Fibroblast of skin of left biceps (primary cell): Measurements from ENCODE around the gene DUSP11.
"Not testable (repeated sequence)": the region's sequence is repeated elsewhere in the genome, so short reads cannot be mapped to it uniquely, and the experiment has no call there.

Experiments used
- DNase-seq, 2 experiments: peaks; one replicate each; pipeline ENCODE4 v3.0.0-alpha.2; 2013; ENCODE audit warnings: low read depth in 2 of 2

The DUSP11 gene

DNA sequence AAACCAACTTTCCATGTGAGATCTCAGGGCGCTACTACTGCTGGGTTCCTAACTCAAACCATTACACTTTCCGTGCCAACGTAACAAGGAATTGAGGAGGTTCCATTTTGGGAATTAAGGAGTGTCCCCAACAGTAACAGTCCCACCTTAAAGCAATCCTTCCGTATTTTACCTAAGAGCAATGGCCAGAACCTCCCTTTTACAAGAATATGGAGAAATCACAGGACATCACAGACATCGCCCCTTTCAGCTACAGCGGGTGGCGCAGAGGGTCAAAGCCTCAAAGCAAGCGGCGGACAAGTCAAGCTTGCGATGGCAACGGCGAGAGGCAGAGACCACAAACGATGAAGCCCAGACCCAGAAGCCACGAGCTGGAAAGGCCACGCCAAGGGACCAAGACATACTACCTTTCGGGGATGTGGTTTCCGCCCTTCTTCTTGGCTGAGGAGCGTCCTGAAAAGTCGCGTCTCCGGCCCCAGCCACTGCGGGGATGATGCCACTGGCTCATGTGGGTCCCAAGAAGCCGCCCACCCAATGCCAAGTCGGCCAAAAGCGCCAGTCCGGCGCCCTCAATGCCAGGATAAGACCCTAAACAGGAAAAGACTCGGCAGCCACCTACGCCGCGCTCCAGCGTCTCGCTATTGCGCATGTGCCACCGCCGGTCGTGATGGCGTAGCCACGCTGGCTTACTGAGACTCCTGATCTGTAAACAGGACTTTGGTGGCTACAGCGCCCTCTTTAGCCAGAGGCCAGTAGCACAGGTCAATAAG lies at the start of gene DUSP11:
TSS of gene DUSP11 (minus strand) at position 637 of the 770 bp plus-strand sequence. CDS start at position 508, 129 bp downstream.
- peak; percentile 77 to 82 for DNase-seq

DNA sequence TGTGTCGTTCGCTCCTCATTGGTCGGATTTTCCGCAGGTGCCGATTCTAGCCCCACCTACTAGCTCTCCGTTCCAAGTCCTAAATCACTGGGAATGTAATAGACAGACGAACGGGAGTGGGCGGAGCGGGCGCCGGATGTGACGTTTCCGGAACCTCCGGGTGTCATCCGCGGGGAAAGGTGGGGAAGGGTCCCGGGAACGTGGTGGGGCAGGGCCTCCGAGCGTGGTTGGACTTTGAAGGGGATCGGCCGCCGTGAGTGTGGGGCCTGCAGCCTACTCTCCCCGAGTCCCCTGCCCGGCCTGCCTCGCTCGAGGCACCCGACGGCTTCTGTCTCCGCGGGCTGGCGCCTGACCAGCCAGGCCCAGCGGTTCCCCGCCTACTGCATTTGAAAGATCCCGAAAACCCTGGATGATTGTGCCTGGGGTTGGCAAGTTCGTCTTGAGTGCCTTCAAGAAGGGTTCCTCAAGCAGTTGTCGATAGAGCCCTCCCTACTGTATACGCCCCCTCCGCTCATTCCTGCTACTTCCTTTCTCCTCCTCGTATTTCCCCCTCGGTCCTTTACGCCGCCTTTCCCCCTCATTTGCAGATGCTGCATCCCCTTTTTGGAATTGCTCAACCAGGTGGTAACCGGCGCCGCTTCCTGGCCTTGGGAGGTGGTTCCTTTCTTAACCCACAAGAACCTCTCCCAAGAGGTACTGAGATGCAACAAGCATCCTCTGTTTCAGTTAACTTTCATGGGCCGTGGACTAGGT lies 49.1 kb upstream of the DUSP11 start, which contains the start of gene STAMBP:
TSS of gene STAMBP (plus strand) at position 144 of the 753 bp plus-strand sequence. CDS start 1,896 bp downstream, outside the sequence.
- DNase-seq = peak; percentile 86 to 87

DNA sequence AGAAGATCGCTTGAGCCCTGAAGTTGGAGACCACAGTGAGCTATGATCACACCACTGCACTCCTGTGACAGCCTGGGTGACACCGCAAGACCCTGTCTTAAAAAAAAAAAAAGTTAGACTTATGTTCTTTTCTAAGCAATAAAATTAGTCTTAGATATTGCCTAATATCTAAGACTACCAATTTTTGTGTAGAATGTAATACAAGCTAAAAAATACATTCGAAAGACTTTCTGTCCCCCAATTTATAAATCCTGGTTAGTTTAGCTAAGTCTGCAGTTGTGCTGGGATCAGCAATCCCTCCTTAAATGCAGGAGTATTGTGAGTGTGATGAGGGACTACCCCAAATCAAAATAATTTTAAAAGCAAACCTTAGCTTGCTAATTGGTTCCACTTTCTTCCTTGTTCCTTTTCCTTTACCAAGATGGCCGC lies 48.5 kb upstream of the DUSP11 start:
- DNase-seq = no peak

DNA sequence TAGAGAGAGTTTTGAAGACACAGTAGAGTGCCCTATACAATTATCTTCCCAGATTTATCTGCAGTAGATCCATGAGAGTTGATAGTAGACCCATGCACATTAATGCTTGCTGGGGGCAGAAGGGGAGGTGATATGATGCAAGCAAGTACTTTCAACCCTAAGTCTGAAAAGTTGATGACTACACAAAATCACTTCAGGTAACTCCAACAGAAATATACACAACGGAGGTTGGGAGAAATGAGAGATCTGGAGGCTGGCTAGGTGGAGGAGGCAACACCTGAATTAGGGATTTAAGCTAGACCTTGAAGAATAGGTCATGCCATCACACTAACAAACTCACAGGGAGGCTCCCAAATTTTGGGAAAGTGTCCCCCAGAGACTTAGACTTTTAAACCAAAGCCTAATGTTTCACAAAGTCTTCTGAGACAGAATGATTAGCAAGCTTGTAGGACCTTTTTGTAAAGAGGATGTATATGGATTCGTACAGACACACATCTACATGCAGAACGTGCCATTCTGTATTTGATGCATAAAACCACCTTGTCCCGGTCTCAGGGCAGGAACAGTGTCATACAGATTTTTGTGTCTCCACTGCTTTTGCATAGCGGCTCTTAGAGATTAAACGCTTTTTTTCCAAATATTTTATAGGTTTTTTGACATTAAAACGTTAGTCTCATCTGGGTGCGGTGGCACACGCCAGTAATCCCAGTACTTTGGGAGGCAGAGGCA lies 47.9 kb upstream of the DUSP11 start:
- no peak for DNase-seq

DNA sequence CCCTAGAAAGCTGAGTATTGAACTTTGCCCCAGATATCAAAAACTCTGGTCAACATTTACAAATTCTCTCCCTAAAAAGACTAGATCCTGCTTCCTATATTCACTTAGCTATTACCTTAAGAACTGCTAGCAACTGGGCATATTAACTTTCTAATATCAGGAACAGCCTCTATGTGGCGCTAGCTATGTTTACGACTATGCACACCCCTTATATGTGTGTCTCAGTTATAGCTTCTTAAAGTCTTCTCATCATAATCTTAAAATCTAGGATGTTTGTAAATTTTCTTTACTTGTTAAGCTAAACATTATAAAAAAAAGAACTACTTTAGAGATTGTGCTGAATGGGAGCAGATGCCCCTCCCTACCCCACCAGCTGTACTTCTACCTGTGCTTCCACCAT lies 47.1 kb upstream of the DUSP11 start:
- DNase-seq = no peak

DNA sequence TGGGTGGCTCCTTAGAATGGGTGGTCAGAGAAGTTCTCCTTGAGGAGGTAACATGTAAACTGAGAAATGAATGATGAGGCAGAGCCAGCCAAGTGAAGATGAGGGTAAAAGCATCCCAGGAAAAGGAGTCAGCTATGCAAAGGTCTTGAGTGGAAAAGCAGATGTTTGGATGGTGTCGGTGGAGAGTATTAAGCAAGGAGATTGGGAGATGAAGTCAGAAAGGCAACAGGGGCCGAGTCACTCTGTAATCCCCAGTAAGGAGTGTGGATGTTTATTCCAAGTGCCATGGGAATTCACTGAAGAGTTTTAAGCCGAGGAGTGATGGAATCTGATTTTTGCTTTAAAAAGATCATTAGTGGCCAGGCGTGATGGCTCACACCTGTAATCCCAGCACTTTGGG lies 45.5 kb upstream of the DUSP11 start:
- DNase-seq = no peak

DNA sequence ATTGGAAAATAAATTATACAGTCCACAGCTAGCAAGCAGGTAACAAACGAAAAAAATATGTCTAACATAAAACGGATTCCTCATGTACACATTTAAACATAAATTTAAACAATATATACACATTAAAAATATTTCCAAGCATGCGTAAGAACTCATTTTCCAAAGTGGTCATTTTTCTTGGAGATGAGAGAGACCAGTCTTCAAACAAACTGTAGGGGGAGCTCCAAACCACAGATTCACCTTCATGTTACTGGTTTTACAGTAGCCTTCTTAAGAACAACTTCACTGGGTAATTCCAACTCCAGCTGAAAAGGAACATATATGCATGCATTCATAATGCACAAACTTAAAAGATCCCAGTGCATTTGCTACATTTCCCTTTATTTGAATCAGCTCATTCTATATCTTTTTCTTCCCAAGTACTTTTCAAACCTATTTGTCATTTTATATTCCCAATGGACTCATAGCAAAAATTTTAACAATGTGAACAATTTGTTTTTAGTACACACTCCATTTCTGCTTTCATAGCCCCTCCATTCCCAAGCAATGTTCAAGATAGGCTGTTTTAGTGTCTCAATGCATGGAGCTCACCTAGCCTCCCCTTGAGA lies 44.1 kb upstream of the DUSP11 start:
- DNase-seq = peak; percentile 46 to 51

DNA sequence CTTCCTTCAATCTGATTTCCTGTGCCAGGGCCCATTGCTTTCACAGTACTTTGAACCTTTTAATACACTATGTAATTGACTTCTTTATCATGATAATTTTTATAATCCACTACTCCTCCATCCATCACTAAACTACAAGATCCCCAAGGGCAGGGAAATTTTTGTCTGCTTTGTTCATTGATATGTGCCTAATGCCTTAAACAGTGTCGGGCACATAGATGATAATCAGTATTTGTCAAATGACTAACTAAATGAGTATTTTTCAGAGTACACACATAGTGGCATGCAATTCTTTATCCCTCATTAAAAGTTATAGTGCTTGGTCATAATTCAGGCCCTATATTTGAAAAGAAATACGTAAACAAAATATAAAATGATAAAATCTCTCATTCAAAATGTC lies 43.5 kb upstream of the DUSP11 start:
- DNase-seq = no peak

DNA sequence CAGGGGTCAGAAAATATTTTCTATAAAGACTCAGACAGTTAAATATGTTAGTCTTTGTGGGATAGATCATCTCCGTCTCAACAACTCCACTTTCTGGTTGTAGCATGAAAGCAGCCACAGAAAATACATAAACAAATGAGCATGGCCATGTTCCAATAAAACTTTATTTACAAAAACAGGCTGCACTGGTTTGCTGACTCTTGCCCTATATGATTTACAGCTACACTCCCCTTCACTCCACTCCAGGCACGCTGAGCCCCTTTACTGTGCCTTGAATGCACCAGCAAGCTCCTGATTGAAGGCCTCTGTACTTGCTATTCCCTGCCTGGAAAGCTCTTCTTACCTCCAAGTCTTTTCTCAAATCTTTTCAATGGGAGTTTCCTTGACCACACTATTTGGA lies 43.1 kb upstream of the DUSP11 start:
- DNase-seq = no peak

DNA sequence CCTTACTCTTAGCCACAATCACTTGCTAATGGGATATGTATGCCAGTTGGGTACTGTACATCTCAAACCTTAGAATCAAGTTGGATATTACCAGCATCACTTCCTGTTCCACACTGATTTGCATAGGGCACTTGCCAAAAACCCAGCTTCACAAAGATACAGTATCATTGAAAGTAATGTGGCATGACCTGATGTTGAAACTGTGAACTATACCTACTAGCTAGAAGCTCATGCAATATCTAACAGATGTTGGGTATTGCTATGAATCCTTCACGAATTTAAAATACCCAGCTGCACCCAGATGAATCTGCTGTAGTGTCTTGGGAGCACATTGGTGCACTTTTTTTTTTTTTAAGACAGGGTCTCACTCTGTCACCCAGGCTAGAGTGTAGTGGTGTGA lies 42.4 kb upstream of the DUSP11 start:
- no peak for DNase-seq

DNA sequence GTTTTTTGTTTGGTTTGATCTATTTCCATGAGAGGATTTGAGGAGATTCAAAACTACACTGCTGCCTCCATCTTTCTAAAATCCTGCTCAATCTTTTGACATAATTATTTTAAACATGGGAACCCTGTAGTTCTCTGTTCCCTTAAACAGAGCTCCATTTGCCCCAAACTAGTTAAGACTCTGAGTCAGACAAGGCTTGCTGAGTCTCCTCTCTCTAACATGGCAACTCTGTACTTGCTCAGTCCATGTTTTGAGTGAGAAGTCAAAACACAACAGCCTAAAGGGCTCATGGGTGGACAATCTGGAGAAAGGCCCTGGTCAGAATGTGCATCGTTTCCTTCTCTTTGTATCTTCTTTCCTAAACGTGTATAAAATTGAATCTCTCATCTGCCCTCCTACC lies 41.8 kb upstream of the DUSP11 start:
- DNase-seq = no peak

DNA sequence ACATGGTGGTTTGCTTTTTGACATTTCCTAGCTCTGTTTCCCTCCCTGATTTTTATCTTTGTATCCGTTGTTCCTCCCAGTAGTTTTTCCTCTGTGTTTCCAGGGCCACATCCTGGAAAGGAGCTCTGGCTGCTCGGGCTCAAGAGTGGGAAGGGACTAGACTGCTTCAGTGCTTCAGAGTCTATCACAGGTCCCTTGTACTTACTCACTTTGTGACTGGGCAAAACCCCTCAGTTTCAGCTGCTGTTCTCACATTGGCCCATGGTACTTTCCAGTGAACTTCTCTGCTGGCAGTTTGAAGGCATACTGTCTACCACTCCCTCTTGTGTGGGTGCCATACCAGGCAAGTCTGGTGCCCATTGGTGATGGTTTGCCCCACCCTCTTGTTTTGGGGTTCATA lies 41.3 kb upstream of the DUSP11 start:
- DNase-seq = no peak

DNA sequence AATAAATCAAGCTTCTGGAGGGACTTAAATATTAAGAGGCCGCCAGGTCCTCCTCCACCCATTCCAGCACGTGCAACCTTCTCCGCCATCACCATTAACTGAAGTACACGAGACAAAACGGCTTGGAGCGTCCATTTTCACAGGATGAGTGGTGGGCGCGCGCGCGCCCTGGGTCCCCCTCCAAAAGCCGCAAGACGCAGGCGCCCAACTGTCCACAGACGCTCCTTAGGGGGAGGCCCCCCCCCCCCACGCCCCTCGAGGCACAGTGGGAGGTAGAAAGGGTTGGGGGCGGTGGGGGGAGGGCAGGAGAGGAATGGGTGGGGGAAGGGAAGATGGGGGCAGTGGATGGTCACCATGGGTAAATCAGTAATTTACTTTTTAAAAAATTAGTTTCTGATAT lies 38.4 kb upstream of the DUSP11 start:
- DNase-seq = no peak

DNA sequence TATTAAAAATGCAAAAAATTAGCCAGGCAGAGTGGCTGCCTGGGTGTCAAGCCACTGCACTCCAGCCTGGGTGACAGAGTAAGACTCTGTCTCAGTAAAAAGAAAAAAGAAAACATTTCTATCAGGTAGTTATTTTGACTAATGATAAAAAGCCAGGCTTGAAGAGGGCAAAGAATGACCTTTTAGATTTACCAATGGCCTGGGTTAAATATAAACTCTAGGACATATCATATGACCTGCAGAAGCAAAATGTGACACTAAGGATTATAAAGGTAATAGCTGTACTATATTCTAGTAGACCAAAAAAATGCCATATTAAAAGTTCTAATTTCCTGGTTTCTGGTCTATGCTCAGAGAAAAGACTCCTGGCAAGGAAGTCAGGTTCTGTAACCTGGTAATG lies 32.7 kb upstream of the DUSP11 start:
- DNase-seq = no peak

DNA sequence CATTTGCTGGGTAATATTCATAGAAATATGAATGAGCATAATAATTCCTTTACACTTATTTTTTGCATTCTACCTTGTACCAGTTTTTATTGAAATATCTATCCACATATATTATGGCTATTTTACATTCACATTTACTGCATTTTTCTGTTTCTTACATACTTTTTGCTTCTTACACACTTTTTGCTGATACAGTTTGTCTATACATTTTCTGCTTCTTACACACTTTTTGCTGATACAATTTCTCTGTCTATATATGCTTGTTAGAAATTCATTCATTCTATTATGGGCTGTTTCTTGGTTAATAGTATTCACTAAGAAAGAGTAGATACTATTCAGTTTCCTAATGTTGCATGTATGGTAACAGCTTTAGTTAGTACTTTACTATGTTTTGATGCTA lies 32.0 kb upstream of the DUSP11 start:
- no peak for DNase-seq

DNA sequence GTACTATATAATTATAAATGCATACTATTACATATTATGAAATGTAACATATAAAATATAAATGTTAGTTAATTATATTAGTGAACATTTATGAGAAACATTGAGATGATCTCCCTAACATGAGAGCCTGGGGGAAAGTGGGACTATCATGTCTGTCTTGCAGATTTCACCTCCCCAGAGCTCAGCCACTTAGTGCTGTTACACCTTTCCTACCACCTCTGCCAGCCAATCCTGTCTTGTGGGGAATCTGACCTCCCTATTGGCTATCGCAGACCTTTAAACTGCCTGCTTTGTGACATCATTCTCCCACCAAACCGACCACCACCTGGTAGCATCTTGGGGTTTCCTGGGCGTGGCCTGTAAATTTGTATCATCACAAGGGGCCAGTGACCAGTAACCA lies 4.0 kb upstream of the DUSP11 start, which contains the start of gene C2orf78:
TSS of gene C2orf78 (plus strand) at position 301 of the 400 bp plus-strand sequence. CDS start 127 bp downstream, outside the sequence.
- not testable (repeated sequence) for DNase-seq

DNA sequence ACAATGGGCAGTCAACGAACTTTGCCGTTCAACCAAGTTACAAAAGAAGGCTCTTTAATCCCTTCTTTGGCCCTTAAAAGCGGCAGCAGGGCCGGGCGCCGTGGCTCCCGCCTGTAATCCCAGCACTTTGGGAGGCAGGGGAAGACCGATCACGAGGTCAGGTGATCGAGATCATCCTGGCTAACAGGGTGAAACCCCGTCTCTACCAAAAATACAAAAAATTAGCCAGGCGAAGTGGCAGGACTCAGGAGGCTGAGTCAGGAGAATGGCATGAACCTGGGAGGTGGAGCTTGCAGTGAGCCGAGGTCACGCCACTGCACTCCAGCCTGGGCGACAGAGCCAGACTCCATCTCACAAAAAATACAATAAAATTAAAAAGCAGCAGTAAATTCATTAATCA lies 3.5 kb upstream of the DUSP11 start:
- not testable (repeated sequence) for DNase-seq

DNA sequence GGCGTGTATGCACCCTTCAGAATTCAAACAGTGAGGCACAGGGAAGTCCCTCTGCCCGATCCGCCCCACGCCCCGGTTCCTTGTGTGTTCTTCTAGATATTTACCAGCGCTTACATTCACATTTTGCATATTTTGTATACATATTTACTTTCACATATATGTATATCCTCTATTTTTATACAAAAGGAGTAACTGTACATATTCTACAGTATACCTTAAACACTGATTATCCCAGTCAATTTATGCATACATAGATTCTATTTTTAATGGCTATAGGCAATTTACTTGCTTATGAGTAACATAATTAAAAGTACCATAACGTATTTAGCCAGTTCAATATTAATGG lies 307 bp upstream of the DUSP11 start:
- no peak for DNase-seq

DNA sequence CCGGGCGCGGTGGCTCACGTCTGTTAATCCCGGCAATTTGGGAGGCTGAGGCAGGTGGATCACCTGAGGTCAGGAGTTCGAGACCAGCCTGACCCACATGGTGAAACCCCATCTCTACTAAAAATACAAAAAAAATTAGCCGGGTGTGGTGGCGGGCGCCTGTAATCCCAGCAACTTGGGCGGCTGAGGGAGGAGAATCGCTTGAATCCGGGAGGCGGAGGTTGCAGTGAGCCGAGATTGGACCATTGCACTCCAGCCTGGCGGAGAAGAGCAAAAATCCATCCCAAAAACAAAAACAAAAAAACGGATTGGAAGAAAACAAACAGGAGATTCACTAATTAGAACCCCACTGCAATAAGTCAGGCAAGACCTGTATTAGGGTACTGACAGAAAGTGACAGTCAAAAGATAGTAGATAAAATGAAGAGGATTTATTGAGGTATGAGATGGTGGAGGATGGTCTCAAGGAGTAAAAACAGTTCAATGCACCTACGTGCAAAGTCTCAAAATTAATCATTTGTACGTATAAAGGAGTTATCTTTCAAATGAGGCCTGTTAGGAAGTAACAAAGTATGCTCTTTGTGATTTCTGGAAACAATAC lies 936 bp downstream of the DUSP11 start:
- not testable (repeated sequence) for DNase-seq

DNA sequence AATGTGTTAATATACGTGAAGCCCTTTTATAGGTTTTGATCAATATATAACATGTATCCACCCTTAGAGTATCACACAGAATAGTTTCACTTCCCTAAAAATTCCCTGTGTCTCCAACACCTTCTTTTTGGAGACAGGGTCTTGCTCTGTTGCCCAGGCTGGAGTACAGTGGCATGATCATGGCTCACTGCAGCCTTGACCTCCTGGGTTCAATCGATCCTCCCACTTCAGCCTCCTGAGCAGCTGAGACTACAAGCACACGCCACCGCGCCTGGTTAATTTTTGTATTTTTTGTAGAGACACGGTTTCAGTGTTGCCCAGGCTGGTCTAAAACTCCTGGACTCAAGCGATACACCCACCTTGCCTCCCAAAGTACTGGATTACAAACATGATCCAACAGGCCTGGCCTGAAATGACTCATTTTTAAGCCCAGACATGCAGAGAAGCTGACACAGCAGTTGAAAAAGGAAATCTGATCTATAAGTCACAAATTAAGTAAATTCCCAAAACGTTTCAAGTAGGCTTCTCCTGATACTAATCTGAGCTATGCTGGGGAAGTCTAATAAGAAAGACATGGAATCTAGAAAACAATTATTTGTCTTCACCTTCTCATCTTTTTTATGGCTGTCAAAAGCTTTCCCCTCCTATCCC lies 2.9 kb downstream of the DUSP11 start:
- no peak for DNase-seq

DNA sequence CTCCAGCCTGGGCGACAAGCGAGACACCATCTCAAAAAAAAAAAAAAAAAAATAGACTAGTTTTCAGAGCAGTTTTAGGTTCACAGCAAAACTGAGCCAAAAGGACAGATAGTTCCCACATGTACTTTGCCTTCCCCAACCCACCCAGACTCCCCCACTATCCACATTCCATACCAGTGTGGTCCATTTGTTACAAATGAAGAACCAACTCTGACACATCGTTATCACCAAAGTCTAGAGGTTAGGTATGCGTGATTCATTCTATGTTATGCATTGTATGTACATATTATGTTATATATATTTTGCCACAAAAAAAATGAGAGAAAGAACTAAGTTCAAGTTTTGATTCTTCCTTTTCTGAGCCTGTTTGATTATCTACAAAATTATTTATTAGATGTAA lies 3.5 kb downstream of the DUSP11 start:
- no peak for DNase-seq
